Gastroesophageal sphincter (tissue), 4 donors: ENCODE data around the gene NAB2. TPM values are rescaled to one million over a fixed set of nuclear protein-coding genes. Genes with fewer than 3 reads are reported as not detected.

Experiments used
- ATAC-seq: fragments of 150-250 bp; one replicate; pipeline ENCODE4 v1.9.1; 2016; ENCODE audit warnings: mild to moderate bottlenecking, moderate library complexity
- H3K27ac ChIP-seq, 4 donors: fragments of 200-600 bp; sonication (generic) in 3 of 4; 1 replicate in 3 of 4; 2 replicates in 1 of 4; pipeline ENCODE4 v1.5.1; 2016 to 2019
- H3K27me3 ChIP-seq: fragments of 200-600 bp; sonication (generic); one replicate; pipeline ENCODE4 v1.5.1; 2019
- H3K36me3 ChIP-seq, 2 donors: fragments of 200-600 bp; sonication (generic); one replicate each; pipeline ENCODE4 v1.5.1; 2019; ENCODE audit warnings: control low read depth in 1 of 2
- H3K4me1 ChIP-seq, 3 donors: fragments of 200-600 bp; sonication (generic); 1 replicate in 2 of 3; 2 replicates in 1 of 3; pipeline ENCODE4 v1.5.1; 2016 to 2019; ENCODE audit warnings: control low read depth in 2 of 3
- H3K4me3 ChIP-seq, 2 donors: fragments of 200-600 bp; sonication (generic); one replicate each; pipeline ENCODE4 v1.5.1; 2019; ENCODE audit warnings: mild to moderate bottlenecking in 1 of 2, moderate library complexity in 1 of 2
- H3K9me3 ChIP-seq, 3 donors: fragments of 200-600 bp; sonication (generic); one replicate each; pipeline ENCODE4 v1.5.1; 2017 to 2019; ENCODE audit warnings: control low read depth in 2 of 3
- EP300 ChIP-seq: sonication (generic); formaldehyde crosslinking; IDR thresholded peaks from one replicate; pipeline ENCODE4 v1.6.1; 2017; ENCODE audit warnings: antibody characterized with exemption, mild to moderate bottlenecking
- POLR2A ChIP-seq, 2 donors: fragments of 450-650 bp; IDR thresholded peaks; one replicate each; pipeline ENCODE4 v1.6.1; 2017; ENCODE audit warnings: antibody characterized with exemption in 2 of 2, mild to moderate bottlenecking in 2 of 2, moderate library complexity in 1 of 2
- POLR2AphosphoS5 ChIP-seq: sonication (generic); formaldehyde crosslinking; IDR thresholded peaks from one replicate; pipeline ENCODE4 v1.6.1; 2017; ENCODE audit warnings: antibody characterized with exemption
- WGBS, 2 donors: methylation state at CpG; one replicate each; pipeline ENCODE4 v1.1.5; 2018; ENCODE audit warnings: low coverage in 1 of 2; 5-methylcytosine and 5-hydroxymethylcytosine counted together
- total RNA-seq, 4 donors: library from RNA; depleted of rRNA; stranded (reverse); fragments of >200 nt; gene quantifications; one replicate each; pipeline ENCODE4 v1.1.0, GENCODE V29; 2016
- TF ChIP-seq, protein P1 (sequence below), 4 experiments: fragments of 200-600 bp in 2 of 4; fragments of 450-650 bp in 2 of 4; sonication (generic) in 1 of 4; IDR thresholded peaks; one replicate each; pipeline ENCODE4 v1.5.1; 2017 to 2019; ENCODE audit warnings: antibody characterized with exemption in 4 of 4, mild to moderate bottlenecking in 2 of 4, moderate library complexity in 2 of 4

The NAB2 gene
- total RNA-seq, 4 donors from 2014 or later: 30.7 to 41.3 (median 38.8) TPM

DNA sequence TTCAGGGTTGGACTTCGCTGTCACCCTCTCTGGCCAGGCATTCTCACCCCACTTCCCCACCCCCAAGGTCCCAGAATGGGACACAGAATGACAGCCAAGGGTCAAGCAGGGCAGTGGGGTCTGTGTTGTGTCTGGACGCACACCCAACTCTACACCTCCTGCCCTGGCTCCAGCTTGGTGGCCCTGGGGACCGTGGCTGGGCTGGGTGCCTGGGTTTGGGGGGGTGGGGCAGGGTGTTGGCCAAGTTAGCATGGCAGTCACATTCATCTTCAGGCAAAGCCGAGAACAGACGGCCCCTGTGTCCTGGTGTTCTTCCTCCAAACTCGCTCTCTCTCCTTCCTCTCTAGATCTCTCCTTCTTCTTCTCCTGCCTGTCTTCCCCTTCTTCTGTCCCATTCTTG lies 45.0 kb downstream of the NAB2 start:
- 18 to 42% methylated on average over 3 to 4 of the region's 6 CpGs for WGBS, 2 donors
- peak overlapping the region in 1 of 2 donors; percentile 88 for H3K4me3 ChIP-seq
- H3K9me3 ChIP-seq: no peaks in the 10 kb centered on the region
- ATAC-seq: no peak
- H3K27me3 ChIP-seq: no peaks in the 10 kb centered on the region
- peak overlapping the region; percentile 5 to 100 (median 98) for H3K27ac ChIP-seq
- H3K4me1 ChIP-seq: peaks cover 0 to 99% (median 27%) of the 10 kb centered on the region in 3 donors
- TF ChIP-seq EP300: no peak
- TF ChIP-seq POLR2A (IDR thresholded peaks at IDR 0.05): no peak
- TF ChIP-seq, protein P1, sequence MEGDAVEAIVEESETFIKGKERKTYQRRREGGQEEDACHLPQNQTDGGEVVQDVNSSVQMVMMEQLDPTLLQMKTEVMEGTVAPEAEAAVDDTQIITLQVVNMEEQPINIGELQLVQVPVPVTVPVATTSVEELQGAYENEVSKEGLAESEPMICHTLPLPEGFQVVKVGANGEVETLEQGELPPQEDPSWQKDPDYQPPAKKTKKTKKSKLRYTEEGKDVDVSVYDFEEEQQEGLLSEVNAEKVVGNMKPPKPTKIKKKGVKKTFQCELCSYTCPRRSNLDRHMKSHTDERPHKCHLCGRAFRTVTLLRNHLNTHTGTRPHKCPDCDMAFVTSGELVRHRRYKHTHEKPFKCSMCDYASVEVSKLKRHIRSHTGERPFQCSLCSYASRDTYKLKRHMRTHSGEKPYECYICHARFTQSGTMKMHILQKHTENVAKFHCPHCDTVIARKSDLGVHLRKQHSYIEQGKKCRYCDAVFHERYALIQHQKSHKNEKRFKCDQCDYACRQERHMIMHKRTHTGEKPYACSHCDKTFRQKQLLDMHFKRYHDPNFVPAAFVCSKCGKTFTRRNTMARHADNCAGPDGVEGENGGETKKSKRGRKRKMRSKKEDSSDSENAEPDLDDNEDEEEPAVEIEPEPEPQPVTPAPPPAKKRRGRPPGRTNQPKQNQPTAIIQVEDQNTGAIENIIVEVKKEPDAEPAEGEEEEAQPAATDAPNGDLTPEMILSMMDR (IDR thresholded peaks at IDR 0.05): no peak
- no peak for TF ChIP-seq POLR2AphosphoS5
- peaks cover 0 to 8% of the 10 kb centered on the region in 2 donors for H3K36me3 ChIP-seq

DNA sequence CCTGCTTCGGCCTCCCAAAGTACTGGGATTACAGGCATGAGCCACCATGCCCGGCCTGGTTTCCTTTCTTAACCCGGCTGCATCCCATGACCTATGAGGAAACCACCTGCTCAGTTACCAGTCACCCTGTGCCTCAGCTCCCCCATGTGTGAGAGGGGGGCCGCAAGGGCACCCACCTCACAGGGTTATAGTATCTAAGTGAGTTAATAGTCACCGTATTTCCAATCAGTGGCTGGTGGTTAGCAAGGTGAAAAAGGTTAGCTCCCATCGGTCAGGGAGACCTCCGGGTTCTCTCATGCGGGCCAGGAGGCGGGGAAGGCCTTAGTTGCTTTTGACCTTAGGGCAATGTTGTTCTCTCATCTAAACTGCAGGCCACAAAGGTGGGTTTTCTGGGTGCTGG lies 46.0 kb downstream of the NAB2 start:
- TF ChIP-seq POLR2AphosphoS5 (no peak), POLR2A (IDR thresholded peaks at IDR 0.05) (no peak), EP300 (no peak)
- TF ChIP-seq, protein P1 (IDR thresholded peaks at IDR 0.05): no peak
- peaks cover 0 to 99% (median 33%) of the 10 kb centered on the region in 3 donors for H3K4me1 ChIP-seq
- H3K9me3 ChIP-seq: no peaks in the 10 kb centered on the region
- 46 to 77% methylated on average over 3 to 4 of the region's 9 CpGs for WGBS, 2 donors
- peak overlapping the region; percentile 14 to 99 (median 92) for H3K27ac ChIP-seq
- ATAC-seq: no peak
- peaks cover 0 to 19% of the 10 kb centered on the region in 2 donors for H3K36me3 ChIP-seq
- no peaks in the 10 kb centered on the region for H3K27me3 ChIP-seq
- H3K4me3 ChIP-seq: no peak overlapping the region

DNA sequence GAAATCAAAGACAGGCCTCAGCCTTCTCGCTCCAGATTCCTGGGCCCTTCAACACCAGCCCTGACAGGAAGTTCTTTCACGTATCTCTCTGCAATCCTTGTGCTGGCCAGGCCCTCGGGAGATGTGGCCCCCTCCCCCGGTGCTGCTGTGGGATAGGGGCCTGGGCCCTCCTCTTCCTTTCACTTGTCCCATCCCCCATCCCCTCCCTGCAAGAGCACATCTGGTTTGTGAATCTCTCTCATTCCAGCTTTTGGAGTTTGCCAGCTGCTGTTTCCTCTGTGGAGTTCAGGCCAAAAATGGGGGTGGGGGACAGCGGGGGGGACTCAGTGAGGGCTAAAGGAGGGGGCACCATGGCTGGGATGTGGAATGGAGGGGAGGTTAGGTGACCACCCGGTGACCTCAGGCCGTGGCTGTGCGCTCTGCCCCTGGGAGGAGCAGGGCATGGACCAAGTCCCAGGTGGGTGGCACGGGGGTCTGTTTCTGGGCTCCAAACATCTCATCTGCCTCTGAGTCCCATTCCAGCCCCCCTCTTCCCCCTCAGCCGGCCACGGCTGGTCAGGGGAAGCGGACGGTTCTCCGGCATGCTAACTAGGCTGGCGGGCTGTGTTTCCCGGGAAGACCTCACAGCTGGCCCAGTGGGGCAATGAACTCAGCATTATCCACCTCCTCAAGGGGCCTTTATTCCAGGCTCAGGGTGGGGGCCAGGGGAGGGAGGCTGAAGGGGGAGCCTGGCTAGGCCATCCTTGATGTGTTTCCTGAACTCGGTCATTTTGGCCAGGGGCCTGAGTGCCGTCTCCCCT lies 46.8 kb downstream of the NAB2 start:
- Histone ChIP-seq H3K36me3 (peaks cover 0 to 26% of the 10 kb centered on the region in 2 donors), H3K4me1 (peaks cover 0 to 98% (median 33%) of the 10 kb centered on the region in 3 donors), H3K9me3 (no peaks in the 10 kb centered on the region), H3K27me3 (no peaks in the 10 kb centered on the region), H3K4me3 (peak overlapping the region in 1 of 2 donors; percentile 33), H3K27ac (peak overlapping the region in 3 of 4 donors; percentile 85 to 99 (median 98))
- no peak for TF ChIP-seq EP300
- peak; percentile 24 for TF ChIP-seq POLR2AphosphoS5
- 14 to 21% methylated on average over 4 to 8 of the region's 18 CpGs for WGBS, 2 donors
- peak; percentile 44 for ATAC-seq

DNA sequence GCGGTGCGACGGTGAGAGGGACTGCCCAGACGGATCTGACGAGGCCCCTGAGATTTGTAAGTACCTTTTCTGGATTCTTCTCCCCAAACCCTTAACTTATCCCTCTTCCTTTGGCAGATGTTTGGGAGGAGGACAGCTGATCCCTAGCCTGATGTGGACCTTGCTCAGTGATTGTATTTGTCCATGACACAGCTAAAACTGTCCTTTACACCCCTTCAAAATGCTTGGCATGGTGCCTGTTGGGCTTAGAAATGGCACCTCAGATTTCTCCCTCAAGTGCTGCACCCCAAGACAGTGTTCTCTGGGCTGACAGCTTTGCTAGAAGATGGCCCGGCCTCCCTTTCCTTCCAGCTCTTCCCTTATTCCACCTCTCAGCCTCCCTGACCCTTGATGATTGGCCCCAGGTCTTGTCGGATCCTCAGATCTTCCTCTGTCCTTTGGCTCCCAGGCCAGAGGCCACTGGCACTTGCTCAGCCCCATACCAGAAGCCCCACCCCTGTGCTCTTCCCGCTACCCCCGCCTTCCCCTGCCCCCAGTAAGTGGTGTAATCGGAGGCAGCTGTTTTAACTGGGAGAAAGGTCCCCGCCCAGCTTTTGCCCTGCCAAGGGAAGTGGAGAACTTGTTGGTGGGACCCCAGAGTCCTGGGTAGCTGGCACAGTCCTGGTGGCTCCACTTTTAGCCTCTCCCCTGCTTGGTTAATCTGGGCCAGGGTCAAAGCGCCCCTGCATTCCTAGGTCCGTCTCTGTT lies 49.8 kb downstream of the NAB2 start:
- peak overlapping the region in 3 of 4 donors; percentile 85 to 99 (median 98) for H3K27ac ChIP-seq
- H3K4me3 ChIP-seq: no peak overlapping the region
- 53 to 76% methylated on average over 3 to 7 of the region's 13 CpGs for WGBS, 2 donors
- TF ChIP-seq POLR2AphosphoS5: peak; percentile 30
- no peak for TF ChIP-seq EP300
- H3K9me3 ChIP-seq: no peaks in the 10 kb centered on the region
- H3K4me1 ChIP-seq: peaks cover 0 to 98% (median 31%) of the 10 kb centered on the region in 3 donors
- ATAC-seq: peak; percentile 82
- peaks cover 0 to 56% of the 10 kb centered on the region in 2 donors for H3K36me3 ChIP-seq
- H3K27me3 ChIP-seq: no peaks in the 10 kb centered on the region

DNA sequence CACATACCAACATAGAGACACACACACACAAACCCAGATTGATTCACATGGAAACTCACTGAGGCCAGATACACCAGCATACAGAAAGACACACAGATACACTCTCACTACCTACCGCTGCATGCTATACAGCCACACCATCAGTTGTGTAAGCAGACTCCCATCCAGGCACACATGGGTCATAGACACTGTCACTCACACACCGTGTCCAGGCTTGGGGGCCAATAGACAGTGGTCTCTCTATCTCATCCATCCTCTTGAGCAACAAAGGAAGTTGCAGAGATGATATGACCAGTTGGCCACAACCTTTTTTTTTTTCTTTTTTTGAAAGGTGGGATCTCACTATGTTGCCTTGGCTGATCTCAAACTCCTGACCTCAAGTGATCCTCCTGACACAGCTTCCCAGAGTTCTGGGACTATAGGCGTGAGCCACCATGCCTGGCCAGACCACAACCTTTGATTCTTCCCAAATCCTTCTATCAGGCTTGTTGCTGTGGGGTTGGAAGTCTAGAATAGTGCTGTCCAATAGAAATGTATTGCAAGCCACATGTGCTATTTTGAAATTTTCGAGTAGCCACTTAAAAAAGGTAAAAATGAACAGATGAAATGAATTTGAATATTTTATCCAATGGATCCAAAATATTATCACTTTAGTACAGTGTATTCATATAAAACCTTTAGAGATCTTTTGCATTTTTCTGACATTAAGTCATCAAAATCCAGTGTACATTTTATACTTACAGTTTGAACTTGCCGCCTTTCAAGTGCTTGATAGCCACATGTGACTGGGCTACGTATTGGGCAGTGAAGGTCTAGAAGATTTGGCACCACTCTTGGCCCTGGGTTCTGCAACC lies 51.1 kb downstream of the NAB2 start:
- WGBS, 2 donors: 65 to 79% methylated on average over 4 to 6 of the region's 6 CpGs
- no peaks in the 10 kb centered on the region for H3K9me3 ChIP-seq
- peak overlapping the region in 3 of 4 donors; percentile 85 to 99 (median 98) for H3K27ac ChIP-seq
- peaks cover 0 to 69% of the 10 kb centered on the region in 2 donors for H3K36me3 ChIP-seq
- TF ChIP-seq, protein P1 (IDR thresholded peaks at IDR 0.05): no peak
- no peak for TF ChIP-seq POLR2AphosphoS5
- no peak for TF ChIP-seq POLR2A (IDR thresholded peaks at IDR 0.05)
- TF ChIP-seq EP300: no peak
- H3K27me3 ChIP-seq: no peaks in the 10 kb centered on the region
- no peak for ATAC-seq
- peaks cover 0 to 90% (median 32%) of the 10 kb centered on the region in 3 donors for H3K4me1 ChIP-seq
- no peak overlapping the region for H3K4me3 ChIP-seq
